Measurements from ENCODE around the gene OR51V1.
"Not testable (repeated sequence)": the region's sequence is repeated elsewhere in the genome, so short reads cannot be mapped to it uniquely, and the experiment has no call there.

OR51V1 gene

DNA sequence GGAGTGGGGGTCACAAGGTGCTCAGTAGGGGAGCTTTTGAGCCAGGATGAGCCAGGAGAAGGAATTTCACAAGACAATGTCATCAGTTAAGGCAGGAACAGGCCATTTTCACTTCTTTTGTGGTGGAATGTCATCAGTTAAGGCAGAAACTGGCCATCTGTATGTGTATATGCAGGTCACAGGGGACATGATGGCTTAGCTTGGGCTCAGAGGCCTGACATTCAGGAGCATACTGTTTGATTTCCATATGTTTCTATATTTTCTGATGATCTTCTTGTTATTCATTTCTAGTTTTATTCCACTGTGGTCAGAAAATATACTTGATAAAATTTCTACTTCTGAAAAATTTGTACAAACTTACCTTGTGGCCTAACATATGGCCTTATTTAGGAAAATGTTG is 34.6 kb downstream of the OR51V1 start:
- not testable (repeated sequence) for DNase-seq (ENCODE audit: low spot score)

- DNase-seq (ENCODE audit: low spot score) = not testable (repeated sequence)
These were observed 35.7 kb downstream of the OR51V1 start for GRCh38 chr11:5164807-5165206.

GRCh38 chr11:5161045-5161444 is 39.4 kb downstream of the OR51V1 start:
- DNase-seq (ENCODE audit: low spot score) = not testable (repeated sequence)

DNA sequence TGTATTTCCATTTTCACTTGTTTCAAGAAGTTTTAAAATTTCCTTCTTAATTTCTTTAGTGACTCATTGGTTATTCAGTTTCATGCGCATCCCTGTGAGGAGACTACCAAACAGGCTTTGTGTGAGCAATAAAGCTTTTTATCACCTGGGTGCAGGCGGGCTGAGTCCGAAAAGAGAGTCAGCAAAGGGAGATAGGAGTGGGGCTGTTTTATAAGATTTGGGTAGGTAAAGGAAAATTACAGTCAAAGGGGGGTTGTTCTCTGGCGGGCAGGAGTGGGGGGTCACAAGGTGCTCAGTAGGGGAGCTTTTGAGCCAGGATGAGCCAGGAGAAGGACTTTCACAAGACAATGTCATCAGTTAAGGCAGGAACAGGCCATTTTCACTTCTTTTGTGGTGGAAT is 40.3 kb downstream of the OR51V1 start:
- peak; percentile 7 for DNase-seq (ENCODE audit: low spot score)

GRCh38 chr11:5159806-5160205 is 40.7 kb downstream of the OR51V1 start:
- no peak for DNase-seq (ENCODE audit: low spot score)

GRCh38 chr11:5154657-5155056 is 45.8 kb downstream of the OR51V1 start, which contains the start of gene OR52A1:
Gene OR52A1, minus strand, starts transcription at chr11:5154757. Its CDS starts 2,388 bp downstream, at chr11:5152369.
- DNase-seq (ENCODE audit: low spot score) = no peak

GRCh38 chr11:5153574-5154431 is 46.7 kb downstream of the OR51V1 start:
- peak; percentile 7 for DNase-seq (ENCODE audit: low spot score)

- DNase-seq (ENCODE audit: low spot score) = peak; percentile 34
These were observed 48.7 kb downstream of the OR51V1 start for GRCh38 chr11:5151713-5152153.

All from hematopoietic multipotent progenitor cell treated with erythropoietin and hydrocortisone succinate and interleukin-3 and kit ligand, for 15 days (in vitro differentiated cells).